Amniotic stem cell (primary cell): ENCODE results near the gene PRKCE.
A peak's percentile ranks its signal among the peaks of the same experiment; 100 is the strongest.

Source experiments
- DNase-seq: peaks from one replicate; lab custom pipeline; 2025; lab: John Stamatoyannopoulos, UW

The PRKCE gene

DNA sequence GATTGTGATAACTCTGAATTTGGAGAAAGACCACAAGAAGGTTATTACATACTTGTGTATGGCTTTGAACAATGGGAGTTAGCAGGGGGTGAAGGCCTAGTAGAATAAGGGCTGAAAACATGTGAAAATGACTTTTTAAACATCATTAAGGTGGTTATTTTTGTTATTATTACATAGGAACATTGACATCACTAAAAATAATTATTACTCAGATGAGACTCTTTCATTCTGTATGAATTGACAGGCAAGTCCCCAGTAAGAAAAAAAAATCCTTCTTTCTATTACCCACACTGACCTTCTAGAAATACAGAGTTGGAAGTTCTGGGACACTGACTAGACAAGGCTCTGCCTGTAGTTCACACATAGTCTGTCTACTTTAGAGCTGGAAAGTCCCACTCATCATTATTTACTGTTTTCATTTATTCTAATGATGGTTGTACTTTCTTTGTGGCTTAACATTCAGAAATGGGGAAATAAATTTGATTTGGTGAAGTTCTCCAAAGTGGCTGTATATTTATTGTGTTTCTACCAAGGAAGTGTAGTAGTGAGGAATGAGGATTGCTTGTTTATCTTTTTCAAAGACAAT is 426.1 kb downstream of the PRKCE start:
- DNase-seq, result no peak

DNA sequence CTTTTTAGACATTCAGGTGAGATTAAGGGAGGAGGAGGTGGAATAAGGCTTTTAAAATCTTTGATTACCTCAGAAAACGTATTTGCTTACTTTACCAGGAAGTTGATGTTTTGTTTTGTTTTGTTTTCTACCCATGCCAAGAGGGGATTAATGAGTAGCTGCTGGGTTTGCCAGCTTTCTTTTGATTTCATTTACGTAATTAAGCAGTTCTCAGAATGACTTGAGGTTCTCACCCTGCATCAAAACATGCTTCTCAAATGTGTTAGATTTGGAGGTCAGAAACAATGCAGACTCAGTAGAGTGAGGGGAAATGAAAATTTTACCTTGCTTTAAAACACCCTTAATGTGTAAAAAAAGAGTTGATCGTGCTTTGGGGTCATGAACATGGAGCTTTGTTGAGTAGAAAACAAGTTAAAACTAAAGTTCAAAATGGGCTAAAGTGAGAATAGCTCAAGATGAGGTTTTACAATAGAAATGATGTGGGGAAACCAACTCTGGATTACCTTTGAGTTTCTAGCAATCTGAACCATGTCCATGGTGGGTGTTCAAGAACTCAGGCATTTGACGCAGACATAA is 428.6 kb downstream of the PRKCE start:
- no peak for DNase-seq

GRCh38 chr2:46082531-46083485 is 431.3 kb downstream of the PRKCE start:
- peak; percentile 45 for DNase-seq

GRCh38 chr2:46086578-46087070 is 435.1 kb downstream of the PRKCE start:
- no peak for DNase-seq

DNA sequence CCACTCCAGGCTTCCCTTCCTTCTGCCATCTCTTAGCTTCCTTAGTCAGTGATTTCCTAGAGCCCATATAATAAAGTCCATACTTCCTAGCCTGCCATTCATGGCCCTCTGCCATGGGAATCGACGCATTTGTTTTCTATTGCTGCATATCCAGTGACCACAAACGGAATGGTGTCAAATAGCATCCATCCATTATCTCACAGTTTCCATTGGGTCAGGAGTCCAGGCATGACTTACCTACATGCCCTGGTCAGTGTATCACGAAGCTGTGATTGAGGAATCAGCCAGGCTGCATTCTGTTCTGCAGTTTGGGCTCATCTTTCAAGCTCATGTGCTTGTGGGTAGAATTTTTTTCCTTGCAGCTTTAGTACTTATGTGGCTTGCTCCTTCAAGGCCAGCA is 436.0 kb downstream of the PRKCE start:
- DNase-seq, result no peak

DNA sequence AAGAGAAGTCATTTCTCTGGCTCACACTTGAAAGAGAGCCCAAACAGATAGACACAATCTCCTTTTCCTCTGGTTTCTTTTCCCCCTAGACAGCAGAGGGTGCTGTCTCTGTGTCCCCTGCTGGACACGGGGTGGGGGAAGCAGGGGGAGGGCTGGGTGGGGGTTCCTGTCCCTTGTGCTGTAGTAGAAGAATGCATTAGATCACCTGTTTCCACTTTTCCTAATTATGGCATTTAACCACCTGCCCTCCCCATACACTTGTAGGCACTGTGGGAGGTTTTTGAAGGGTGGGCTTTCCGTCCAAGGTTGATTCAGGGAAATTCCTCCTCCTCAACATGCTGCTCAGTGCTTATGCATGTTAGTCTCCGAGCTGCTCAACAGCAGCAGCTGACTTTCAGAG is 439.5 kb downstream of the PRKCE start:
- DNase-seq, result no peak

DNA sequence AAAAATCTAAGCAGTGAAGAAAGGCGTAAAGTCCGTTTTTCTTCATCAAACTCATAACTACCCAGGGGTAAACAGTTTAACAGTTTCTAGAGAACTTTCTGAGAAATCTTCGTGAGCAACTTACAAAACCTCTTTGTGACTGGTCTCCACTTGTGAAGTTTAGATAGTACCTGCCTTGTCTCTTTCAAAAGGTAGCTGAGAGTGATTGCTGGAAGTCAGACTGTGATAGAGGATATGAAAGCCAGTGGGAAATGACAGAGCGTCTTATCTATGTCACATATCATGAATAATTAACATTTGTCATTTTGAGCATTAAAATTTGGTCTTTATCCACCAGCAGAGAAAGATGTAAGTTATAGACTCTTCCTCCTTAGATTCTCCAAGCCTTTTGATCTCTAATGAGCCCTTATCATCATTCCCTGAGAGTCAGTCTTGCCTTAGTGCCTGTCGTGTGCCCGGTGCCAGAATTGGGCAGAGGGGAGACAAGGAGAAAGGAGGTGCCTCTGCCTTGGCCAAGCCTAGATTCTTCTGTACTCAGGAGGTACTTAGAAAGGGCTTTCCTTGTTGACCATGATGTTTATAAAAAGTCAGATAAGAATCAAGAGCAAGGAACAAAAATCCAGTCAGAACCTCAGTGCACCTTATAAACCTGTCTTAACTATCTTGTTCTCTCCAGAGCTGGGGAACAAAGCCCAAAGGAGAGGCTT is 440.6 kb downstream of the PRKCE start:
- DNase-seq, result no peak

- DNase-seq, result no peak
These were observed 443.2 kb downstream of the PRKCE start for GRCh38 chr2:46094689-46095088.

DNA sequence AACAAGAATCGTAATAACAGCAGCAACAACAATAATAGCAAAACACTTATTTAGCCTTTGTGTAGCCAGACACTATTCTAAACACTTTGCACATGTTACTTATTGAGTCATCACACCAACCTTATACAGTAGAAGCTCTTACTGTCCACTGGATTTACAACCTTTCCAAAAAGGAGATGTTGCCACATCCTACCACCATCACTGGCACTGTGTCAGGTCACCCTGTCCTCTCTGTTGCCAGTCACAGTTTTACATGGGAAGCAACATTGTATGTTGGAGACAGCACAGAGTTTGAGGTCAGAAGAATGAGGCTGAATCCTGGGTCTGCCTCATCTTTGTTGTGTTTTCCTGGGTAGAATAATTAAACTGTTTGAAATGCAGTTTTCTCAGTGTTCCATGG is 444.4 kb downstream of the PRKCE start:
- DNase-seq, result no peak

DNA sequence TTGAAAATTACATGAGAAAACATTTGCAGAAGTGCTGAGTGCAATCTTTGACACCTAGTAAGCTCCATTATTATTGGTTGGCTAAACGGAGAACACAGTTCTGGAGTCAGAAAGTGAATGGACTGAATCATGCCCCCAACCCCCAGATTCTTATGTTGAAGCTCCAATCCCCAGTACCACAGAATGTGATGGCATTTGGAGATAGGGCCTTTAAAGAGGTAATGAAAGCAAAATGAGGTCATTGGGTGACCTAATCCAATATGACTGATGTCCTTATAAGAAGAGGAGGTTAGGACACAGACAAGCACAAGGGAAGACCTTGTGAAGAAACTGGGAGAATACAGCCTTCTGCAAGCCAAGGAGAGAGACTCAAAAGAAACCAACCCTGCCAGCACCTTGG is 444.8 kb downstream of the PRKCE start:
- DNase-seq, result no peak

DNA sequence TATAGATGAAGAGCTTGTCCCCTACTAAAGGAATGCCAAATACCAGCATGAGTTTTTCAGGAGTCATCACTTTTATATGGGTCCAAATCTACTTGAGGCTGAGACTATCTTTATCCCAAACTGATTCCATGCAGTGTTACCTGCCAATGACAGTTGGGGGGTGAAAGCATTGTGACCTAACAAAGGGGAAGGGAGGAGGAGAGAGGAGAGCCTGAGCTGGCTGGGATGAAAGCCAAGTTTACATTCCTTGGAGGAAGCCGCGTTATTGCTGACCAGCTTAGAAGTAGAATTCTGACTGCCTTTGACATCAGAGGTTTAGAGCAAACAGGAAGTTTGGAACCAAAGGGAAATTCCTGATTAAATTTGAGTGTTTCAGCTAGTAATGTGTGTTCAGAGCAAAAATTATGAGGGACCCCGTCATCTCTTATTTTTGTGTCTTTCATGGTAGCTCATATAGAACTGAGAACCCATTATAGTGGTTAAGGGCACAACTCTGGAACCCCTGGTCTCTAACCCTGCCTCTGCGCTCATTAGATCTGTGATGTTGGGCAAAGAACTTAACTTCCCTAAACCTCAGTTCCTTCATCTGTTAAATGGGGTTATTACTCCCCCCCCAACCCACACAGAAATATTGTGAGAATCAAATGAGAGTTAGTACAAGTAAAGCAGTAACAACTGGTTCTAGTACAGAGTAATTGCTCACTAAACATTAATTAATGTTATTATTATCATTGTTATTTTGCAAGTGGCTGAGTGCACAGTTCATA is 446.4 kb downstream of the PRKCE start:
- peak; percentile 95 for DNase-seq

- peak; percentile 42 for DNase-seq
These were observed 447.2 kb downstream of the PRKCE start for GRCh38 chr2:46098621-46099062.

DNA sequence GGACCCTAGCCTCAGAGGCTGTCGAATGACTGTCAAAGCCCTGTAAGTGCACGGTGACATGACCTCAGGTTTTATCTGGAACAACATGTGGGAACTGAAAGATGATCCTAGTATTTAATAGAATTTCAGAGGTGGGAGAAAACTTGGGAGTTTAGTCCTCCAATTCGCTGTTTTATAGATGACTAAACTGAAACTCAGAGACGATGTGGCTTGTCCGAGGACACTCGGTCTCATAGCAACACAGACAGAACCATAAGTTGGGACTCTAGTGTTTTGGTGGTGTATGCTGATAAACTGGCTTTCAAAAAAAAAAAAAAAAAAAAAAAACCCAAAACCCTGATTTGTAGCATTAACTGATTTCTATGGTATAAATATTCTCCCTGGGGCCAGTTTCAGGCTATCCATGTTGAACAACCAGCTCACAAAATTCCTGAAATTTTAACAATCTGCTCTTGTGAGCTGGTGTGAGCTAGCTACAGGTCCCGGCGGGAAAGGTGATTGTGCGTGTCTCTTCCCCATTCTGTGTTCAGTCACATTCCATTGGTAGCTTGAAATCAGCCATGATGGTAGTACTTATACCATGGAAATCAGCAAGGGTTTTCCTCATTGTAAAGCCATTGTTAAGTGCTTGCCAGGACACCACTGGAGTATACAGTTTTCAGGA is 450.2 kb downstream of the PRKCE start:
- no peak for DNase-seq

DNA sequence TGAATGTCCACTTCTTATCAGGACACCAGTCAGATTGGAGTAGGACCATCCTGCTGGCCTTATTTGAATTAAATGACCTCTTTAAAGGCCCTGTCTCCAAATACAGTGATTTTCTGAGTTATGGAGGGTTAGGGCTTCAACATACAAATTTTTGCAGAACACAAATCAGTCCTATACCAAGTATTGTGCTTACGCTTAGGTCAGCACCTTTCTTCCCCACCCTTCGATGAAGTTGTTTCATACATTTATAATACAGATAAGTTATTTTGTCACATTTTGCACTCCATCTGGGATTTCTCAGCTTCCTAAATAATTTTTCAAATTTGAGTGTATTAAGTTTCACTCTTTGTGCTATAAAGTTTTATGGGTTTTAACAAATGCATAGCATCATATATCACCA is 455.2 kb downstream of the PRKCE start:
- no peak for DNase-seq

GRCh38 chr2:46114996-46115395 is 463.5 kb downstream of the PRKCE start:
- DNase-seq, result no peak

DNA sequence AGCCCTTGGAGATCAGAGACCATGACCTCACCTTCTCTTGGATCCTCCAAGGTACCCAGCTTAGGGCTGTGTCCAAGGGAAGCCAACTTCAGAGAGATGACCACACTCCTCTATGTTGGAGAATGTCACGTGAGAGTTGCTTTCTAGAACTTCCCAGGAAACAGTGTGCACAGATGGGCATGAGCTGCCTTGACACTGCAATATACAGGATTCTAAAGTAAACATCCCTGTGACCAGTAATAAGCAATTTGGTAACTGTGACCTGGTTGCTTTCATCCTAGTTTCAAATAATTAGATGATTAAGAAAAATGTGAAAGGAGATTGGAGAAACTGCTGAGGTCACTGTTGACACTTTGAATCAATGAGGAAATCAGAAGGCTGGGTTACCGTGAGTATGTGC is 464.7 kb downstream of the PRKCE start:
- DNase-seq, result no peak

- no peak for DNase-seq
These were observed 465.1 kb downstream of the PRKCE start for GRCh38 chr2:46116553-46116991.

- no peak for DNase-seq
These were observed 465.9 kb downstream of the PRKCE start for GRCh38 chr2:46117379-46117778.

DNA sequence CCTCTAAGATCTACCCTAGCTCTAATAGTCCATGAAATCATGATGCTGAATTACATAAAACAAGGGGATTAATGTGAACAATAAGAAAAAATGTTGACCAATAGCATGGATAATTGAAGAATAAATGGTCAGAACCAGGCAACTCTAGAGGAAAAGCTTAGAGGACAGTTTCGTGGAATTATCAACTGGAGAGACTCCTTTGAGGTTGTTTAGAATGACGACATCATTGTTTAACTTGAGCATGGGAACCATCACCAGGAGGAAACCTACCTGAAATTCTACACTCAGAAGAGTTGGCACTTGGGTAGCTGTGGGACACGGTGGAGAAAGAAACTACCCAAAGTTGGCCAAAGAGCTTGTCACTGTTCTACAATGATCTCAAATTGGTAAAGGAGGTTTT is 466.5 kb downstream of the PRKCE start:
- no peak for DNase-seq

GRCh38 chr2:46118656-46119371 is 467.3 kb downstream of the PRKCE start:
- no peak for DNase-seq
